CD4-positive, alpha-beta T cell treated with Interleukin-10 for 1 hour (primary cell): ENCODE results near the gene C1QL1.

Experiments
- DNase-seq: peaks from one replicate; pipeline ENCODE4 v3.0.0-alpha.2; 2020

C1QL1 gene

DNA sequence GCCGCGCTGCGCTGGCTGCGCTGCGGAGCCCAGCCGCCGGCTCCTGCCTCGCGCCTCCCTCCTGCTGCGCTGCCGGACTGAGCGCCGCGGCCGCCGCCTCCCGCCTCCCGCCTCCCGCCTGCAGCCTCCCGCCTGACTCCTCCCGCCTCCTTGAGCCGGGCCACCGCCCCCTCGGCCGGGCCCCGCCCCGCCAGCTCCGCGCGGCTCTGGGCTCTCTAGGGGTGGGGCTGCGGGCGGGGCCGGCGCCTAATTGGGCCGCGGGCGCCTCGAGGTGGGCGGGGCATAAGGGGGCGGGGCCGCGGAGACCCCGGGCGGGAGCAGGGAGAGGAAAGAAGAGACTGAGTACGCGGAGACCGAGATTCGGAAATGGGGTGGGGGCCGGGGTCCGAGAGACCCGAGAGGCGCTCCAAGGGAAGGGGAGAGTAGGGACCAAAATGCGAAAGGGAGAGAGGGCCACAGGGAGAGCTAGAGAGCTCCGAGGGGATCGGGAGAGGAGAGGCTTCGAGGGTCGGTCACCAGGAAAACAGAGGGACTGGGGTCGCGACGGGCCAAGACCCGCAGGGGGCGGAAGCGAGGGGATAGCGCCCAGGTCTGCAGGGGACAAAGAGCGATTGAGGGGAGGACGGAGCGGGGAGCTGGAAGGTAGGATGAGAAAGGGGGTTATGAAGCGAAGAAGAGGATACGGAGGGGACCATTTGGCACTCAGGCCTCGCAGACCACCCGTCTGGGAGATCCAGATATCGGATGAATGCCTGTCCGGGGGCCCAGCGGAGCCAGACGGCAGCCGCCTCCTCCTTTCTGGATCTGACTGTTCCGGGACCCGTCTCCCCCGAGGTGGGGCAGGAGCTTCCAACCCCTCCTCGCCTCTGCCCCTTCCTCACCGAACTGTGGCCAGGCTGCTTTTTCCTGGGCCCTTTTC, at the start of gene C1QL1:
Gene C1QL1 (minus strand): TSS at position 79 of the 919 bp plus-strand sequence. CDS start 255 bp downstream, outside the sequence.
- peak; percentile 88 for DNase-seq

DNA sequence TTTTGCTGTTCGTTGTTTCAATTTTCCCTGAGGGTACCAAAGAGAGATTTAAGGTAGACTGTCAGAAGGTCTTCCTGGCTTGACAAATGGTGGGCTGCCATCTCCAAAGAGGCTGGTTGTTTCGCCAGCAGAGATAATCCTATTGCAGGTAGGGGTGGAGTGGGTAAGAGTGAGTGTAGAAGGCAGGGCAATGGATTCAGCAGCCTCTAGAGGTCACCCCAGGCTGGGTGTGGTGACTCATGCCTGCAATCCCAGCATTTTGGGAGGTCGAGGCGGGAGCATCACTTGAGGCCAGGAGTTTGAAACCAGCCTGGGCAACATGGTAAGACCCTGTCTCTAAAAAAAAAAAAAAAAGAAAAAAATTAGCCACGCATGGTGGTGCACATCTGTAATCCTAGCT, 48.7 kb upstream of the C1QL1 start:
- no peak for DNase-seq

DNA sequence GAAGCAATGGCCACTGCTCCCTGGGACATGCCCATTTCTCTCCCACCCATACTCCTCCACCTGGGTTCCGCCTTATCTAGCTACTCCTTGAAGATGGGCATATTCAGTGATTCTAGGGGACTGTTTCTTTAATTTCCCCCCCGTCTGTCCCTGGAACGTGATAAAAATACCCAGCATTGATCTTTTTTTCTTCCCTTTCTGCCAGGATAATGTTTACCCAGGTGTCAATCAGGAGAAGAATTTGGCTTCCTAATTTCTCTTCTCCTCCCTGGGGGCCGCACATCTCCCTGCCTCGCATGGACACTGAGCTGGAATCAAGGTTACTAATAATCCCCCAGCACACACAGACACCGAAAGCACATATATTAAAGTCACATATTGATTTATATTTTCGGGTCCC, 48.1 kb upstream of the C1QL1 start:
- no peak for DNase-seq

DNA sequence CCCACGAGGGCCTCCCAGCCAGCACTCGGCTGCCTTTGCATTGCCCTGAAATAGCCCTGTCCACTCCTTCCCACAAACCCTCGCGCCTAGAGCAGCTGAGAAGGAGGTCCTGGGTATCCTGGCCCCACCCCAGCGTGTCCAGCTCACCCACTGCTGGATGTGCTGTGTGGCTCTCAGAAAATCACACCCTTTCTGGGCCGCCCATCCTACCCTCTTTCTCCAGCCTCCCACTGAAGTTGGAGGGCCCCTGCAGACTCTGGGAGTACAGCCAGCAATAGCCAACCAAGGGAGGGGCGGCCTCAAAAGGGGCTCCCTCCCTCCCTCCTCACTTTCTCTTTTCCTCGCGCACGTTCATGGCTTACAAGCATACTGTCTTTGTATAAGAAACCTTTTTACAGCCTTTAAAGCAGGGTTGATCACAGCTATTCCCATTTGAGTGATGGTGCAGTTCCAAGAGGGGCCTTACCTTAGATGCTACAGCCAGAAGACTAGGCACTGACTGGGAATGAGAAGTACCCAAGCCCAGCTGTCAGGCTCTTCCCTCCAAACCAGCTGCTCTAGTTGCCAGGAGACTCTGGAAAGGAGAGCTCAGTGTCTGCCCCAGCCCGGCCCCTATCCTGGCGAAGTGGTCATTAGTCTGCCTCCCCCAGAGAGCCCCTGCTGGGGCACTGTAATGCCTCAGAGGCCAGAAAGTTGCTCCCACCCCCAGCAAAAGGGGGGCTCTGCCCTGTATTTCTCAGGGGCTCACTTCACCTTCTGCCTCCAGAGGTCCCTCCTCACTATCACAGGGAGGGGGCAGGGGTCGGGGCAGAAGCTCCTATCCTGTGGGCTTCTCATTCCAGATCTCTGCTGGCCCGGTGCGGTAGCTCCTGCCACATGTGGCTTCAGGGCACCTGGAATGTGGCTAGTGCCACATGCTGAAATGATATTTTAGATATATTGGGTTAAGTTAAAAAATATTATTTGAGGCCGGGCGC, 45.2 kb upstream of the C1QL1 start:
- no peak for DNase-seq

DNA sequence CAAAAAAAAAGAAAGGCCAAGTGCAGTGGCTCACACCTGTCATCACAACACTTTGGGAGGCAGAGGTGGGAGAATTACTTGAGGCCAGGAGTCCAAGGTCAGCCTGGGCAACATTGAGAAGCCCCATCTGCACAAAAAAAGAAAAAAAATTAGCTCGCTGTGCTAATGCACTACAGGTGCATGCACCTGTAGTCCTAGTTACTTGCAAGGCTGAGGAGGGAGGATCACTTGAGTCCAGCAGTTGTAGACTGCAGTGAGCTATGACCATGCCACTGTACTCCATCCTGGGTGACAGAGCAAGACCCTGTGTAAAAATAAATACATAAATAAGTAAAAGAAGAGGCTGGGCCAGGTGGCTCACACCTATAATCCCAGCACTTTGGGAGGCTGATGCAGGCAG, 43.7 kb upstream of the C1QL1 start:
- DNase-seq: no peak

DNA sequence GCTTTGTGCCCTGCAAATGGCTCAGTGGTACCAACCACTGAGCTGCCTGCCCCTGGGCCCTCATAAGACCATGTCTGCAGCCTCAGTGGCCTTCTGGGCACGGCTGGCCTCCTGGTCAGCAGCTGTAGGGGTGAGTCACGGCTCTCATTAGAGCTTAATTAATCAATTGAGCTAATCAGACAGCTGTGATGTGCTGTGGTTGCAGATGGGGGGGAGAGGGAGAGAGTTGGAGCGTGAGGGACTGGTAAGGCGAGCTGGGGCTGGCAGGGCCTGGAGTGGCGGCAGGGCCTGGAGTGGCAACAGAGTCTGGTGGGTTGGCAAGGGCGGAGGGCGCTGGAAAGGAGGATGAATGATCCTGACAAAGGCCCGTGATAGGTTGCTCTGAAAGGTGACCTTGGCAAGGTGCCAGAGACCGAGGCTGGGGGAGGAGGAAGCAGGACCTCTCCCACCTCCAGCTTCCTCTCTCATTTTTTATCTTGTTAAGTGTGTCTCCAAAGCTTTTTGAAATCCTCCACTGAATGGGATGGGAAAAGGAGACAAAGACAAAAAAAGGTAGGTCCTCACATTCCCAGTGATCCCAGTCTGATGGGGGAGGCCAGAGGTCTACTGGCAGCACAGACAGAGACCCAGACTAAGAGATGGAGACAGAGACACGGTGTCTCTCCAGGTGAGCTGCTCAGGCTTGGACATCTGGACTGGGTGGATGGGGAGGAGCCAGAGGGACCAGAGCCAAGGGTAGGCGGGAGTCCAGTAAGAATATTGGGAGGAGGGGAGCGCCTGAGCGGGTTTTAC, 41.8 kb upstream of the C1QL1 start:
- no peak for DNase-seq

DNA sequence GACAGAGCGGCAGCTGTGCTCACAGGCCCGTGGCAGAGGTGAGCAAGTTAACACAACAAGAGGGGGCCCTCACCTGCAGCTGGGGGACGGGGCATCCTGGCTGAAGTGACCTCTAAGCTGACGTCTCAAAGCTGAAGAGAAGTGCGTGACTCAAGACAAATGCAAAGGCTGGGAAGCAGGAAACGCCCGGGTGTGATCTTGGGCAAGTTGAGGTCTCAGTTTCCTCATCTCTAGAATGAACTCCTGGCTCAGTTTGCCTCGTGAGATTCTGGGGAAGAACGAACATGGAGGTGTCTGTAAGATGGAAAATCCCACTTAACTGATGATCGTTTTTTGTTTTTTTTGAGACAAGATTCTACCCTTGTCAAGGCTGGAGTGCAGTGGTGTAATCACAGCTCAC, 40.1 kb upstream of the C1QL1 start:
- DNase-seq: no peak

DNA sequence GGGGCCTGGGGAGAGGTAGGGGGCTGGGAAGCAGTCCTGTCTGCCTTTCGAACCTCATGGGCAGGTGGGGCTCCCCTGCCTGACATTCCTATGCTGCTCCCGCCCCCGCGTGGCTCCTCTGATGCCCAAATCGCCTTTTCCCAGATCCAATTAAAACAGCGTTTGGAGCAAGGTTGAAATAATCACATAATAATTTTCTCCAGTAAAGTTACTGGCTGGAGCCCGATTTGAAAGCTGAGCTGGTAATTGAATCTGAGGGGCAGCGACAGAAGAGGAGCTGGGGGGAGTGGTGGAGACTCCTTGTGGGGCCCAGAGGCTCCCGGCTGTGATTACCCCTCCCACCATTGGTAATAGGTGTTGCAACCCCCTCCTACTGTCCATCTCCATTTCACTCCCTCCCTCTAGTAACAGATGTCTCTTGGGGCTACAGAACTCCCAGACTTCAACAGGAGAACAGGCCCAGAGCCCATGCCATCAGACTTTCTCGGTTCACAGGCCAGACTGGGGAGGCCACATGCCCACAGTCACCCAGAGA, 38.9 kb upstream of the C1QL1 start:
- DNase-seq: no peak

DNA sequence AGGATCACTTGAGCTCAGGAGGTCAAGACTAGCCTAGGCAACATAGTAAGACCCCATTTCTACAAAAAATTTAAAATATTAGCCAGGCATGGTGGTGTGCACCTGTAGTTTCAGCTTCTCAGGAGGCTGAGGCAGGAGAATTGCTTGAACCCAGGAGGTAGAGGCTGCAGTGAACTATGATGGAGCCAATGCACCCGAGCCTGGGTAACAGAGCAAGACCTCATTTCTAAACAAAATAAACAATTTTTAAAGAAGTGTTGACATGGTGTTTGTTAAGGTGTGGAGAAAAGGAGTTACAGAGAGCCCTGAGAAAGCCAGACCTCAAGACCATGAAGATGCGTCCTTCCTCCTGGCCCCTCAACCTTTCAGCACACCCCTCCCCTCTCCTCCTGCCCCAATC, 37.6 kb upstream of the C1QL1 start:
- no peak for DNase-seq

DNA sequence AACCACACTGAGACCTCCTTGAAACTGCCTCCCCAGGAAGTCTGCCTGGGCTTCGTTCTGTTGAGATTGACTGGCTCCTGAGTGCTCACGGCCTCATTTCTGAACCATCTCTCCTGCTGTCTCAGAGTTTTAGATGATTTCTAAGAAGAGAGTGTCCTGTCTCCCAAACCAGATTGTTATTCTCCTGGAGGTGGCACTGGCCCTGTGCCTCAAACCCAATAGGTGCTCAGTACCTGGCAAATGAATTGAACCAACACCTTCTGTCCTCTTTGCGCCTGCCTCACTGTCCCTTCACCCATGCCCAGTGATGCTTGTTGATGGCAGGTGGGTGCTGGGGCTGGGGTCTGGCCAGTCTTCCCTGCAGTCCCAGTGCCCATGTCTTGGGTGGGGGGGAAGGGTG, 36.3 kb upstream of the C1QL1 start:
- no peak for DNase-seq

DNA sequence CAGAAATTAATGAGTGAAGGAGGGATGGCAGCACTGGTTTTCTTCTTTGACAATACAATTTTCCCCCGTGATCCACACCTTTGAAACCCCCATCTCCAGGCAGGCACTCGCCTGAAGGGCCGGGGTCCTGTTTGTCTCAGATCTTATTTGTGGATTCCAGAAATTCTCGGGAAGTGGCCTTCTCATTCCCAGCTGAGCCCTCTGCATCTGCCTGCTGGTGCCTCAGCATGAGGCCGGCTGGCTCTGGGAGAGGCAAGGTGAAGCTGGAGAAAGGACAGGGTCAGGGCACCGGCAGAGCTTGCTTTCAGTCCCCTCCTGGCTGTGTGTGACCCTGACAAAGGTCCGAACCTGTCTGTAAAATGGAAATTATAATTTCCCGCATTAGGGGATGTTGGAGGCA, 35.8 kb upstream of the C1QL1 start:
- DNase-seq: no peak

DNA sequence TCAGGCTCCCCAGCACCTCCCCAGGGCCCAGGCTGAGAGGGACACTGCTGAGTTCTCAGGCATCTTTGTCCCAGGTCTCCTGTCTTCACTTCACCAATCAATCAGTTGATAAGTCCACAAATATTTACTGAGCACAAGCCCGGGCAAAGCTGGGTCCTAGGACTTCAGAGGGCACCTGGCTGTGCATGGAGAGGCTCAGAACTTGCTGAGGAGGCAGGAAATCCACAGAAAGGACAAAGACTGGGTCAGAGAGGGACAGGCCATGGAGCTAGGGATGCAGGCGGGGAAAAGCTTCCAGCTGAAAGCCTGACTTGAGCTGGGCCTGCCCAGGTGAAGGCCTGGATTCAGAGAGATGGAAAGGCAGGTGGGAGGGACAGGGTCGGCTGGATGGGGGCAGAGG, 33.2 kb upstream of the C1QL1 start:
- no peak for DNase-seq

DNA sequence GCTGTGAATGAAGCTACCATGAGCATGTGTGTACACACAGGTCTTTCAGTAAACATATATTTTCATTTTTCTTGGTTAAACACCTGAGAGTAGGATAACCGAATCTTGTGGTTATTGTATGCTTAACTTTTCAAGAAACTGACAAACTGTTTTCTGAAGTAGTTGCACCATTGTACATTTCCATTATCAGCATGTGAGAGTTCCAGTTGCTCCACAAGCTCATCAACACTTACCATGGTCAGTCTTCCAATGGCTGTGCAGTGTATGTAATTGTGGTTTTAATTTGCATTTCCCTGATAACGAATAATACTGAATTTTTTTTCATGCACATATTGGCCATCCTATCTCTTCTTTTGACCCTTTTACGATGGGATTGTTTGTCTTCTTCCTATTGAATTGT, 31.3 kb upstream of the C1QL1 start:
- no peak for DNase-seq

DNA sequence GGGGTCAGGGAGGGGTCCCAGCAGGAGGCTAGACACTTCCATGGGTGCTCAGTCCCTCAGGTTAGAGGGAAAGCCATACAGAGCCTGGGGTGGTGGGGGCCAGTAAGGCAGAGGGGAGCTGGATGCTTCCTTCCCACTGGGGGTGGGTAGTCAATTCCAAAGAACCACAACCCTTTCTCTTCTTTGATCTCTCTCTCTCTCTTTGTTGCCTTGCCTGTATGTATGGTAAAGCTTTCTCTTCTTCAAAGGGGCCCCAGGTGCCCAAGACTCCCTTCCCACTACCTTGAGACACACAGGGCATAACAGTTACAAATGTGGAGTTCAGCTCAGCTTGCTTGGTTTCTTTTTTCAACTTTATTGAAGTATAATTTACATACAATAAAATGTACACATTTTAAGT, 30.5 kb upstream of the C1QL1 start:
- no peak for DNase-seq

DNA sequence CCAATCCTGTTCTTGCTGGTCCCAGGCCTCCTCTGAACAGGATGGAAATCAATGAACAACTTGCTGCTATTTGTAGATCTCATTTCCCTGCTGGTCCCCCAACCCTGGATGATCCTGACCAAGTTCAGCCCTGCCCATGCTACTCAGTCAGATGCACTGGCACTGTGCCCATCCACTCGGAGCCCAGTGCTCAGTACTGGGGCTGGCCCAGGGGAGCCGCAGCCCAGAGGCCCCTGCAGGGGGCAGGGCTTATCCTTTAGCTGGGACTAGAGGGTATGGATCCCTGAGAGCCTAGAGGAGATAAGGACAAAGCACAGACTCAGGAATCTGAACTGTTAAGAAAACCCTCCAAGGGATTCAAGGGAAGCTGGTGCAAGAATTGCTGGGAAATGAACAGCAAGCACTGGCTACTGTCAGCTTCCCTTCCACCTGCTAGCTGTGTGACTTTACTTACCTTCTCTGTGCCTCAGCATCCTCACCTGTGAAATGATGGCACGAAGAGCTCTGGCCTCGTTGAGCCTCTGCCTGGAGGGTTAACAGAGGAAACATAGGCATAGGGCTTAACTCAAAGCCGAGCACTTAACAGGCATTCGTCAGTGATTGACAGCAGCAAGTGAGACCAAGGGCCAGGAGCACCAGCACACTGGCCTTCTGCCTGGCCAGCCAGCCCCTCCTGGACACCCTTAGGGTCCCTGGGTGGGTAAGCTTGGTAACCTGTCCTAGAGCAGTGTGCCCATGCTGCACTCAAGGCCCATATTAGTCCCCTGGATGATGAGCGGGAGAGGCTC, 29.8 kb upstream of the C1QL1 start:
- no peak for DNase-seq

DNA sequence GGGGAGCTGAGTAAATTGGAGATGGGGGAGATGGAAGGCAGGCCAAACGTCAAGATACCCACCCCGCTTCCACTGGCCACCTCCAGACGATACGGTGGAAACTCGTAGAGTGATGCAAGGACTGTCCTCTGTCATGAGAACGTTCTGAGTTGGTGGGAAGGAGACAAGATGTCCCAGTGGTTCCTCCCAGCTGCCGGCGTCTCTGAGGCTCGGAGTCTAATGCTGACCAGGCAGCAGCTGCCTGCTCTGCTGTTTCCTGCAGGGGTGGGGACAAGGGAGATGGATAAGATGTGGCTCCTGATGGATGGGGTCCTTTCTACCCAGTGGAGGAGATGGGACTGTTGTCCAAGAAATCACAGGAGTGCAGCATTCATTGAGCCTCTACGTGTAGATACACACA, 28.2 kb upstream of the C1QL1 start:
- no peak for DNase-seq

DNA sequence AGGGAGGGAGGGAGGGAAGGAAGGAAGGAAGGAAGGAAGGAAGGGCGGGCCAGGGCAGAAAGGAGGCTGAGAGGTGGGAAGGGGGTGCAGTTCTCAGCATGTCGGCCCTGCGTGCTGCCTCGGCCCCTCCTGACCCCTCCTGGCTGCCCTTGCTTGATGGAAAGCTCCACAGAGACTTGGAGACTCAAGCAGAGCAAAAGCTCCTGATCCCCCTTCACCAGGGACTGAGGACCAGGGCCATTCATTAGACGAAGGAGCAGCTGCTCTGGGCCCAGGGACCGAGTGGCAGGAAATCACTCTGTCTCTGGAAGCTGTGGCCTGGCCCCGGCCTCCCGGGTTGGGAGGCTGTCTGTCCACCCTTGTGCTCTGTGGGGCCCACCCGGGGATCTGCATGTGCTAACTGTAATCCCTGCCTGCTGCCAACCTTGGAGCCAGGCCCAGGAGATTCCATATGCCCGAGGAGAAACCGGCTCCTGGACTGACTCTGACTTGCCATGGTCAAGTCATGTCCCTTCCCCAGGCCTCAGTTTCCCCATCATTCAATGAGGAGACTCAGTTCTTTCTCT, 27.4 kb upstream of the C1QL1 start:
- no peak for DNase-seq

DNA sequence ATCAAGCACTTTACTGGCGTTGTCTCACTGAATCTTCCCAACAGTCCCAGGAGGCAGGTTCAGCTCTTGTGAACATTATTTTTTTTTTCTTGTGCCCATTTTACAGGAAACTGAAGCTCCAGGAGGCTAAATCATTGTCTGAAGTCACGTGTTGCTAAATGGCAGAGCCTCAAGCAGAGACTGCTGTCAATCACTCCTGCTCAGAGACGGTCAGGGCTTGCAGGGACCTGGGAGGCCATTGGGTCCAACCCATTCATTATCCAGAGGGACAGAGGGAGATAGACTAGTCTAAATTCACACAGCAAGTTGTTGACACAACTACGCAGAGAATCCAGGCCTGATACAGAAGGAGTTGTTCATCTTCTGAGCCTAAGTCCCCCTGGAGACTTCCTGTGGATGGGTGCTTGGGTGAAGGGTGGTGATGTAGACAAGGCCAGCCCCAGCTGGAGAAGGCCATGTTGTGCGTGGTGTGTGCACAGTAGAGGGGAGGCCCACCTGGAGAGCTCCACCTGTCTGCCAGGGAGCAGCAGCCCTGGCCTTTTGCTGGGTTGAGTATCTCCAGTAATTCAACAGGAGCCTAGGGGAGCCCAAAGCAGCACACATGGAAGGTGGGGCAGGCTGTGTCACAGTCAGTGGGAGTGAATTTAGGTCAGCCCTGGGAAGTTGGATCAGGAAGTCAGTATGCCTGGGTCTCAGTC, 24.3 kb upstream of the C1QL1 start:
- no peak for DNase-seq

DNA sequence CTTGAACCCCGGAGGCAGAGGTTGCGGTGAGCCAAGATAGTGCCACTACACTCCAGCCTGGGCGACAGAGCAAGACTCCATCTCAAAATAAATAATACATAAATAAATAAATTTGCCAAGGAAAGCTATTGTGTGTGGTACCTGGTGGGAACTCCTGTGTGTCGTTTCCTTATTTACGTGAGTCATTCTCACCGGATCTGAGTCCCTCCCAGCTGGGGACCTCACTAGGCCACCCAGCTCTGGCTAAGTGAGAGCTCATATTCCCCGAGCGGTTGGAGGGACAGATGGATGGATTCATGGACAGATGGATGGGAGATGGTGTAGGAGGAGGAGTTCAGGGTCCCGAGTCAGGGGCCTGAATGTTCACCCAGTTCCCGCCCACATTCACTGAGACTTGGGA, 22.9 kb upstream of the C1QL1 start:
- DNase-seq: no peak

DNA sequence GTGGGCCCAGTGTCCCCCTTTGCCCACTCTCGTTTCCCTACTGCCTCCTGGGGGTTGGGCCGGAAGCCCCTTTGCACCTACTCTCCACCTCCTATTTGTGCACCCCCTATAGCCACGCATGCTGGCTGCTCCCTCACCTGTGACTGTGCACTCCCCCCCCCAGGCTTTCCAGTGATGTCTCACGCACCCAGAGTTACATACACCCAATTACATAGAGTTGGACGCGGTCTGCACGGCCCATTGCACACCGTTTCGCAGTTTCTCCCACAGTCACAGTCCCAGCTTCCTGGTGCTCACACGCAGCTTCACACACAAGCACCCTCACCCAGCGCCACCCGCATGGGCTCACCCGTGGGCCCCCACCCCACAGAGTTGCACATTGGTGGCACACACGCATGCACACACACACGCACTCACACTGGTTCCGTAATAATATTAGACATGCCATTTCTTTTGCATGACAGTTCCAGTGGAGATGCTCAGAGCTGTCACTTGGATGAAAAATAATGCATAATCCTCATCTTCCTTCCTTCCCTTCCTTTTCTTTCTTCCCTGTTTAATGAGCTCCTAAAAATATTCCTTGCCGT, 21.5 kb upstream of the C1QL1 start:
- no peak for DNase-seq
